Suprapubic skin (tissue), 4 donors: ENCODE data around the gene DUSP12. TPM values are rescaled to one million over a fixed set of nuclear protein-coding genes. Genes with fewer than 3 reads are reported as not detected.

Source experiments
- DNase-seq, 2 donors: peaks; one replicate each; pipeline ENCODE4 v3.0.0-alpha.2; 2019; ENCODE audit warnings: low spot score in 2 of 2
- H3K27ac ChIP-seq: fragments of 200-600 bp; sonication (generic); one replicate; pipeline ENCODE4 v1.5.1; 2019
- H3K27me3 ChIP-seq: fragments of 200-600 bp; sonication (generic); one replicate; pipeline ENCODE4 v1.5.1; 2019
- H3K36me3 ChIP-seq: fragments of 200-600 bp; sonication (generic); one replicate; pipeline ENCODE4 v1.5.1; 2019
- H3K4me1 ChIP-seq: fragments of 200-600 bp; sonication (generic); one replicate; pipeline ENCODE4 v1.5.1; 2019
- H3K4me3 ChIP-seq: fragments of 200-600 bp; sonication (generic); one replicate; pipeline ENCODE4 v1.5.1; 2019; ENCODE audit warnings: mild to moderate bottlenecking
- H3K9me3 ChIP-seq: fragments of 200-600 bp; sonication (generic); one replicate; pipeline ENCODE4 v1.5.1; 2019
- CTCF ChIP-seq, 2 donors: fragments of 200-600 bp in 1 of 2; fragments of 450-650 bp in 1 of 2; sonication (generic) in 1 of 2; IDR thresholded peaks; one replicate each; pipeline ENCODE4 v1.5.1; 2016 to 2019; ENCODE audit warnings: antibody characterized with exemption in 2 of 2, mild to moderate bottlenecking in 1 of 2, moderate library complexity in 1 of 2
- POLR2A ChIP-seq, 2 donors: fragments of 450-650 bp; IDR thresholded peaks; one replicate each; pipeline ENCODE4 v1.6.1; 2017; ENCODE audit warnings: antibody characterized with exemption in 2 of 2, mild to moderate bottlenecking in 2 of 2, moderate library complexity in 2 of 2
- WGBS: methylation state at CpG from one replicate; pipeline ENCODE4 v1.1.5; 2018; 5-methylcytosine and 5-hydroxymethylcytosine counted together
- total RNA-seq, 4 donors: library from RNA; depleted of rRNA; stranded (reverse); fragments of >200 nt; gene quantifications; one replicate each; pipeline ENCODE4 v1.1.0, GENCODE V29; 2016

The DUSP12 gene
- total RNA-seq, 4 donors from 2014 or later = 10.9 to 12.7 (median 11.9) TPM

GRCh38 chr1:161805399-161806197 is 56.0 kb downstream of the DUSP12 start:
- peaks cover 20% of the 10 kb centered on the region for H3K36me3 ChIP-seq
- no peak for TF ChIP-seq CTCF (IDR thresholded peaks at IDR 0.05)
- TF ChIP-seq POLR2A (IDR thresholded peaks at IDR 0.05) = no peak
- no peak for DNase-seq

More at GRCh38 chr1:161805399-161806197, 56.0 kb downstream of the DUSP12 start:
- no peaks in the 10 kb centered on the region for H3K27me3 ChIP-seq
- WGBS = 75% methylated on average over 3 of the region's 3 CpGs
- peaks cover 36% of the 10 kb centered on the region for H3K4me1 ChIP-seq
- no peak overlapping the region for H3K27ac ChIP-seq
- no peak overlapping the region for H3K4me3 ChIP-seq
- no peaks in the 10 kb centered on the region for H3K9me3 ChIP-seq

Other genes with a start within 250 kb of the DUSP12 start
- 10 to 100 TPM in 2 of 4 donors, 1 to 10 TPM in 2; 4.3 to 27.8 (median 8.3) TPM for gene FCGR2A, start 244.3 kb upstream of the DUSP12 start, total RNA-seq
- 1 to 10 TPM; 3.6 to 8.1 (median 5.3) TPM for gene HSPA6, start 225.2 kb upstream of the DUSP12 start, total RNA-seq
- gene FCGR3A, start 200.0 kb upstream of the DUSP12 start, total RNA-seq = 1 to 10 TPM in 3 of 4 donors, under 1 TPM in 1; 0.98 to 5.3 (median 1.4) TPM
- gene FCGR3B, start 118.6 kb upstream of the DUSP12 start, total RNA-seq = 10 to 100 TPM in 1 of 4 donors, 1 to 10 TPM in 2, under 1 TPM in 1; 0.97 to 10.4 (median 1.8) TPM
- gene FCGR2B, start 86.6 kb upstream of the DUSP12 start, total RNA-seq = 1 to 10 TPM; 5.3 to 9.1 (median 6.0) TPM
- gene FCRLA, start 42.6 kb upstream of the DUSP12 start, total RNA-seq = 1 to 10 TPM in 3 of 4 donors, not detected in 1; 1.0 to 6.6 (median 1.6) TPM
- gene FCRLB, start 28.2 kb upstream of the DUSP12 start, total RNA-seq = 1 to 10 TPM in 1 of 4 donors, under 1 TPM in 2, not detected in 1; 0.72 to 1.4 (median 0.81) TPM
- gene ATF6, start 16.5 kb downstream of the DUSP12 start, total RNA-seq = 10 to 100 TPM; 28.0 to 32.4 (median 29.7) TPM